Fibroblast of skin of left biceps (primary cell): ENCODE data around the gene MANF.

ENCODE experiments used
- DNase-seq, 2 experiments: peaks; one replicate each; pipeline ENCODE4 v3.0.0-alpha.2; 2013; ENCODE audit warnings: low read depth in 2 of 2

The MANF gene

GRCh38 chr3:51434746-51435327 lies 49.7 kb downstream of the MANF start:
- peak; percentile 2 to 5 for DNase-seq

GRCh38 chr3:51436998-51437639 lies 52.0 kb downstream of the MANF start:
- no peak for DNase-seq
